ENCODE measurements around the gene ZNF146.
"Not testable (repeated sequence)": the region's sequence is repeated elsewhere in the genome, so short reads cannot be mapped to it uniquely, and the experiment has no call there.

The ZNF146 gene

GRCh38 chr19:36214386-36215275 is at the start of gene ZNF146, which contains the start of gene ZNF565:
Gene ZNF146 (plus strand): TSS chr19:36215106. CDS start chr19:36236441, 21,335 bp downstream.
Gene ZNF565 (minus strand): TSS chr19:36214665. CDS start chr19:36201985, 12,680 bp downstream.
- peak; percentile 97 for DNase-seq

- no peak for DNase-seq
Observed at GRCh38 chr19:36169084-36169760, 45.7 kb upstream of the ZNF146 start.

- DNase-seq: no peak
Observed at GRCh38 chr19:36172852-36173251, 42.1 kb upstream of the ZNF146 start.

GRCh38 chr19:36173846-36174245 is 41.1 kb upstream of the ZNF146 start:
- not testable (repeated sequence) for DNase-seq

- DNase-seq: not testable (repeated sequence)
Observed at GRCh38 chr19:36179077-36179476, 35.8 kb upstream of the ZNF146 start.

- no peak for DNase-seq
Observed at GRCh38 chr19:36182612-36183244, 32.2 kb upstream of the ZNF146 start.

GRCh38 chr19:36183245-36183628 is 31.7 kb upstream of the ZNF146 start:
- no peak for DNase-seq

GRCh38 chr19:36186722-36187121 is 28.2 kb upstream of the ZNF146 start:
- DNase-seq: not testable (repeated sequence)

GRCh38 chr19:36196249-36196648 is 18.7 kb upstream of the ZNF146 start:
- DNase-seq: no peak

- DNase-seq: no peak
Observed at GRCh38 chr19:36198119-36198518, 16.8 kb upstream of the ZNF146 start.

- no peak for DNase-seq
Observed at GRCh38 chr19:36201684-36202083, 13.2 kb upstream of the ZNF146 start.

GRCh38 chr19:36203293-36203692 is 11.6 kb upstream of the ZNF146 start:
- DNase-seq: no peak

GRCh38 chr19:36207605-36208252 is 7.2 kb upstream of the ZNF146 start:
- no peak for DNase-seq

GRCh38 chr19:36209372-36209771 is 5.5 kb upstream of the ZNF146 start:
- DNase-seq: no peak

GRCh38 chr19:36210497-36210896 is 4.4 kb upstream of the ZNF146 start:
- no peak for DNase-seq

GRCh38 chr19:36212895-36213294 is 2.0 kb upstream of the ZNF146 start:
- no peak for DNase-seq

GRCh38 chr19:36215276-36216123 is 594 bp downstream of the ZNF146 start:
- peak; percentile 19 to 36 for DNase-seq

- no peak for DNase-seq
Observed at GRCh38 chr19:36221474-36221873, 6.6 kb downstream of the ZNF146 start.

GRCh38 chr19:36222503-36222902 is 7.6 kb downstream of the ZNF146 start:
- DNase-seq: no peak

- no peak for DNase-seq
Observed at GRCh38 chr19:36225219-36225892, 10.4 kb downstream of the ZNF146 start.

- DNase-seq: not testable (repeated sequence)
Observed at GRCh38 chr19:36233626-36234025, 18.7 kb downstream of the ZNF146 start.
